IMR-90 (cell line): Measurements from ENCODE around the gene ECI2.

Source experiments
- CEBPB ChIP-seq: IDR thresholded peaks from 2 replicates; pipeline ENCODE4 v1.6.1; 2012; ENCODE audit warnings: low read depth, low read length, improper control_type of control experiment
- CTCF ChIP-seq: conservative IDR thresholded peaks from 2 replicates; pipeline ENCODE4 v1.5.1; 2012; ENCODE audit warnings: mild to moderate bottlenecking, low read depth, low read length, improper control_type of control experiment
- FOS ChIP-seq: fragments of 150-350 bp; IDR thresholded peaks from 2 replicates; pipeline ENCODE4 v1.6.1; 2016; ENCODE audit warnings: low read depth, low read length
- MAFK ChIP-seq: IDR thresholded peaks from 2 replicates; pipeline ENCODE4 v1.6.1; 2012; ENCODE audit warnings: low read depth, low read length, improper control_type of control experiment
- MXI1 ChIP-seq: IDR thresholded peaks from 2 replicates; pipeline ENCODE4 v1.6.1; 2012; ENCODE audit warnings: low read depth, mild to moderate bottlenecking, low read length, moderate library complexity, borderline replicate concordance
- NFE2L2 ChIP-seq: fragments of 150-350 bp; IDR thresholded peaks from 2 replicates; pipeline ENCODE4 v1.6.1; 2016; ENCODE audit warnings: low read depth, mild to moderate bottlenecking, low read length
- POLR2A ChIP-seq: IDR thresholded peaks from 2 replicates; pipeline ENCODE4 v1.6.1; 2012; ENCODE audit warnings: mild to moderate bottlenecking, low read depth, low read length
- RAD21 ChIP-seq: IDR thresholded peaks from 2 replicates; pipeline ENCODE4 v1.6.1; 2012; ENCODE audit warnings: low read length, improper control_type of control experiment
- SMC3 ChIP-seq: fragments of 150-350 bp; IDR thresholded peaks from 2 replicates; pipeline ENCODE4 v1.6.1; 2016; ENCODE audit warnings: low read depth, mild to moderate bottlenecking, antibody characterized with exemption, low read length, moderate library complexity

GRCh38 chr6:4163408-4164116, 28.2 kb upstream of the ECI2 start:
- TF ChIP-seq CTCF (no peak), FOS (no peak), POLR2A (no peak), CEBPB (no peak), MAFK (no peak), NFE2L2 (no peak), SMC3 (no peak), MXI1 (no peak), RAD21 (no peak)
